Activated CD4-positive, alpha-beta T cell treated with anti-CD3 and anti-CD28 coated beads, Interleukin-2, amount 50 U/mL, for 1 hour (primary cell): Measurements from ENCODE around the gene CIBAR2.

ENCODE experiments used
- DNase-seq: peaks from one replicate; pipeline ENCODE4 v3.0.0-alpha.2; 2020

CIBAR2 gene

GRCh38 chr16:85144026-85144915 is 32.0 kb upstream of the CIBAR2 start:
- no peak for DNase-seq

GRCh38 chr16:85142771-85143211 is 30.5 kb upstream of the CIBAR2 start:
- DNase-seq: no peak

DNA sequence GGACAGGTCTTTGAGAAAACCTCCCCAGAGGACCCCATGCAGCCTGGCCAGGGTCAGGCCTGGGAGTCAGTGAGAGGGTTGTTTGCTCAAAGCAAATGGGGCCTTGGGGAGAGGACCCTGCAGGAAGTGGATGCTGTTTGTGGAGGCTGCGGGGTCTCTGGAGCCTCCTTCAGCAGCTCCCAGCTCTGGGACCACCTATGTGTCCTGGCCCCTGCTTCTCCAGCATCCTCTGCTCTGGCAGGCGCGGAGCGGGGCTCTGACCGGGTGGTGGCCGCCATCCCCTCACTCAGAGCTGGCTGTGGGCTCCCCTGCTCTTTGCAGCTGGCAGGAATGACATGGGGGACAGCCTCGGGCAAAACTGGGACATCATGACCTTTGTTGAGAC is 29.8 kb upstream of the CIBAR2 start:
- DNase-seq: no peak

DNA sequence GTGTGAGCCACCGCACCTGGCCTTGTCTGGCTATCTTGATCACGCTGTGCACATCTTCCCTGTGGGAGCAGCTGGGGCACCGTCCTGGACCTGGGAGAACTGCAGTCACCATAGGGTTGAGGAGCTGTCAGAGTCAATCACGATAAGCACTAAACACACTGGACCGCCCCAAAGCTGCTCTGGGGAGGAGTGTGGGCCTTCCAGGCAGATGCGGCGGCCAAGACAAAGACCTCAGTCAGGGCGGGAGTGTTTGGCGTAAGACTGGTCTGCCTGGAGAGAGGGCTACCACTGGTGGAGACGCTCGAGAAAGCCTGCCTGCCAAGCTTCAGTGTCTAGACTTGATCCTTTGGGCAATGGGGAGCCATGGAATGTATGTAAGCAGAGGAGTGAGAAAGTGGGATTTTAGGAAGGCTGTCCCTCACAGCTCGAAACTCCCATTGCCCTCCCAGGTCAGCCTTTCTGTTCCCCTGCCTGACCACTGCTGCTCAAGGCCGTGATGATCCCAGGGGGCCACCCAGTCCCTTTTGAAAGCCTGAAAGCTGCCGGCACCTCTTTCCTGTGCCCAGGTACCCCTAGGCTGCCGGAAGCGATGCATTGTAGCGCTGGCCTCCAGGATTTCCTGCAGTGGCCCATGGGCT is 29.3 kb upstream of the CIBAR2 start:
- no peak for DNase-seq

GRCh38 chr16:85140455-85141012 is 28.3 kb upstream of the CIBAR2 start:
- DNase-seq: no peak

GRCh38 chr16:85139881-85140339 is 27.6 kb upstream of the CIBAR2 start:
- DNase-seq: no peak

DNA sequence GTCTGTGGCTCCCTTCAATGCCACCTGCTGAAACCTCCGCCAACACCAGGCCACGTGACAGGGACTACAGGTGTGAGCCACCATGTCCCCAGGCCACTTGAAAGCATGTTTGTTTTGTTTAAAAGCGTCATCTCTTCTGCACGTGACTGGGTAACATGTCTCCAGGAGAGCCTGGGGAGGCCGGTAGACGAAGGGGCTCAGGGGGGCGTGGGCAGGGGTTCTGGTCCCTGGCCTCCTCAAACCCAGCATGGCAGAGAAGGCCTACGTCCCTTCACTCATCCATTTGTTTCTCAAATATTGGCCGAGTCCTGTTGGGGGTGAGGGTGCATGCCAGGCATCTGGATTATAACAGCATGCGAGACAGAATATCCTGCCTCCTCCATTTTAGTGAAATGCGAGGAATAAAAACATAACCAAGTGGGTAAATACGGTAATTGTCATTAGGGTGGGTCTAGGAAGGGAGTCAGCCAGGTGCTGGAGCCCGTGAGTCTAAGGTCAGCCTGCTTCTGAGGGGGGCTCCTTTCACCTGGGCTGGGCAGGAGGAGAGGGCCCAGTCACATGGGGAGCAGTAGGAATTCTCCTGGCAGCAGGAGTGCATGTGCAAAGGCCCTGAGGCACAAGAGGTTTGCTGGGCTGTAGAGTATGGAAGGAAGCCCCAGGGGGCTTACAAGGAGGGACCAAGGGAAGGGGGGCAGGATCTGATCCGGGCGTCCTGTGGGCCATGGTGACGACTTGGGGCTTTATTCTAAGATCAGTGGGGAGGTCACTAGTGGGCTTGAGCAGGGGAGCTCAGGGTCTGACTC is 26.8 kb upstream of the CIBAR2 start:
- no peak for DNase-seq

GRCh38 chr16:85138073-85138824 is 26.0 kb upstream of the CIBAR2 start:
- DNase-seq: no peak

GRCh38 chr16:85137323-85138072 is 25.2 kb upstream of the CIBAR2 start:
- DNase-seq: no peak

- DNase-seq: no peak
Observed at GRCh38 chr16:85136702-85137322, 24.5 kb upstream of the CIBAR2 start.

DNA sequence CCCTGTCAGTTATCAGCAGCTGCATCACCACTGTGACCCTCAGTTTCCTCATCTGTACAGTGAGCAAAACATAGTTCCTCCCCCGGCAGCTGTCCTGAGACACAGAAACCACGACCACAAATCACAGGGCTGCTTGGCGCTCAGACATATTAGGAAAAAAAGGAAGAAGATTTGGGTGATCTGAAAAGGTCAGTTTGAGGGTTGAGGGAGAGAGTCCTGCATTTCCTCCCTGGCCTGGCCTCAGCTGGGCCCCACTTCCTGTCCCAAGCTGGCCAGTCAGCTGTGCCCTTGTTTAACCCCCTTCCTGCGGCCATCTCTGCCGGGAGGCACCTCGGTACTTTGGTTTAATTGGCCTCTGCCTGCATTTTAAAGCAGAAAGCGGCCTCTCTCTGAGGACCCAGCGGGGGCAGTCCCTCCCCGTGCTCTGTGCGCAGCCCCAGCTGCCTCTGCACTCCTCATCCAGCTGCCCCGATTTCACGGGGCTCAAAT is 24.0 kb upstream of the CIBAR2 start:
- DNase-seq: no peak

GRCh38 chr16:85134789-85135142 is 22.5 kb upstream of the CIBAR2 start:
- no peak for DNase-seq

DNA sequence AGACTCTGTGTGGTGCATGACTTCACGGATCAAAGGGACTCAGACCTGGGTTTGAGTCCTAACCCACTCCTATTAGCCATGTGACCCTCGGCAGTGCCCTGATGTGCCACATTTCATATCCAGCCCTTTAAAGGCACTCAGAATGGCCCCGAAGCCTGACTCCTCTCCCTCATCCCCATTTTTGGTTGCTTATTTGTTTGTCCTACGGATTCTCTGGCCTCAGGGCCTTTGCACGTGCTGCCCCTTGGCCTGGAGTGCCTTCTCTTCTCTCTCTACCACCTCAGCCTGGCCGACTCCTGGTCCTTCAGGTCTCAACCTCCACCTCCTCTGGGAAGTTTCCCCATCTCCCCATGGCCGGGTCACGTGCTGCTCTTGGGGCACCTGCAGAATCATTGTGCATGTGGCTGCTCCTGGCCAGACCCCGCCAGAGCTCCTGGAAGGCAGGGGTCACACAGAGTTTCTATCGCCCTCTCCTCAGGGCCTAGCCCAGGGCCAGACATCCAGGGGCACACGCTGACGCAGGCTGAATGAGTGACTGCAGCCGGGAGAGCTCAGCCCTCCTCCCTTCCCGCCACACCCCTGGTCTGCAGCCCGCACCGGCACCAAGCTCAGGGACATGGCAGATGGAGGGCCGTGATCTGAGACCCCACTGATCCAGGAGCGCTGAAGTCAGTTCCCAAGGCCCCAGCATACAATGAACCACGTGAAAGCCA is 22.0 kb upstream of the CIBAR2 start:
- no peak for DNase-seq

DNA sequence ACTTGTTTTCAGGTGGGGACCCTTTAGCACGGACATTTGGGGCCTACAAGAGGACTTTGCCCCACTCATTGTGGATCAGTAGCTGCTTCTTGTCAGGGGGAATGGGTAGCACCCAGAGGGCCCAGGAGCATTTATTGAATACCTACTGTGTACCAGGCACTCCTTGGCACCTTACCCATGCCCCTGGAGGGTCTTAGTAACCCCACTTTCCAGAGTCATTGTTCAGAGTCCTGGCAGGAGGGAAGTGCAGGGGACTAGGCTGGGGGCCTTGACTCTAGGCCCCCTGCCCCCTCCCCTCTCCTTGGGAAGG is 21.0 kb upstream of the CIBAR2 start:
- no peak for DNase-seq

GRCh38 chr16:85132456-85133289 is 20.4 kb upstream of the CIBAR2 start:
- no peak for DNase-seq

GRCh38 chr16:85130705-85131028 is 18.4 kb upstream of the CIBAR2 start:
- DNase-seq: no peak

DNA sequence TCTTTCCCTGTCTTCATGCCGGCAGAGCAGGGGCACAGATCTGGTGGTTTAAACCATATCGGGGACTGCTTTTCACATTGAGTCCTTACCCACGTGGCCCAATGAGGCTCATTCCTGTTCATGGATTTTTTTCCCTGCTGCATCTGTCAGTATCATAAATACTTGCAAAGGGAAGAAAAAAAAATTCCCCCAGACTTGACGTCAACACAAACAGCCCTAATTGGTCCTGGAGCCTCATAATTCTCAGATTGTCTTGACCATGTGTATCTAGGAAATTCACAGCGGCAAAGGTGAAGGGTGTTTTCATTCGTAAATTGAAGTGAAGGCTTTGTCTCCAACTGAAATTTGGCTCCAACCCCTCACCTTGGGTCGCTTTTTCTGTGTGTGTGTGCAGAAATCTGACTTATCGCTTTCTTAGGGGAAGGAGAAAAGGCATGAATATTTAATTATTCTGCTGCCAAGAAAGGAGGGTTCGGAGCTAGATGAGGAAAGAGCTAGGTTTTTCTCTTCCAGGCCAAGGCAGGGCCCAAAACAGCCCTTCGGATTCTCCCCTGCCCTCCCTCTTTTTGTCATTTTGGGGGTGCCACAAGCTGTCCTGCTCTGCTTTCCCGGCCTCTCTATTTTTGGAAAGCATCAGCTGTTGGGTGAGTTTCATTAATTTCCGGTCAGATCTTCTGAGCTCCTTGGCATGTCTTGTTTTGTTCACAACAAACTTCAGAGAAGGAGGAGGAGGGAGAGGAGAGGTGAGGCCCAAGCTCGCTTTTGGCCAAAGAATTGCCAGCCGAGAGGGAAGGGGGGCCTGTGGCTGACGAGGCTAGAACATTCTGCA is 17.8 kb upstream of the CIBAR2 start:
- DNase-seq: no peak

DNA sequence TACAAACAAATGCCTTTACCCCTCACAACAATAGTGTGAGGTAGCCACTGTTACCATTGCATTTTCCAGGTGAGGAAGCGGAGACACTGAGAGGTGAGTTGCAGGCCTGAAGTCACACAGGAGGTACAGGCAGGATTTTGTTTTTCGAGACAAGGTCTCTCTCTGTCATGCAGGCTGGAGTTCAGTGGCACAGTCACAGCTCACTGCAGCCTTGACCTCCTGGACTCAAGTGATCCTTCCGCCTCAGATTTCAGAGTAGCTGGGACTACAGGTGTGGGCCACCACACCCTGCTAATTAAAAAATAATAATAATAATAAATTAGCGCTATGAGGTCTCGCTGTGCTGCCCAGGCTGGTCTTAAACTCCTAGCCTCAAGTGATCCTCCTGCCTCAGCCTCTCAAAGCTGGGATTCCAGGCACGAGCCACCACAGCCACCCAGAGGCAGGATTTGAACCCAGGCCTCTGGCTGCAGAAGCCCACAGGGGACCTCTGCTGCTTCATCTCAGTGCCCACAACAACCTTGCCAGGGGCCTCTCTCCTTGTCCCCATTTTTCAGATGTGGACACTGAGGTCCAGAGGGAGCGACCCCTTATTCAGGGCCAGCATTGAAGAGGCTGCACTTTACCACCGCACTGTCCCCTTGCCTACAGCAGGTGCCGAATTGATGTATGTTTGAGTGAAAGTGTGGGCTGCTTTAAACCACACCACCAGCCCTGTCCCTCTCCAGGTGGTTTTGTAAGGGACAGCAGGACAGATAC is 16.0 kb upstream of the CIBAR2 start:
- no peak for DNase-seq
